GM12873 (cell line): ENCODE results near the gene LAMA4.

Source experiments
- TF ChIP-seq, protein P1 (sequence below): IDR thresholded peaks from 2 replicates; pipeline ENCODE4 v1.5.1; 2012; ENCODE audit warnings: low read depth, mild to moderate bottlenecking, moderate library complexity, low read length, control low read depth; ENCODE audit not compliant: insufficient read depth; ENCODE audit errors: missing control alignments

Gene LAMA4

DNA sequence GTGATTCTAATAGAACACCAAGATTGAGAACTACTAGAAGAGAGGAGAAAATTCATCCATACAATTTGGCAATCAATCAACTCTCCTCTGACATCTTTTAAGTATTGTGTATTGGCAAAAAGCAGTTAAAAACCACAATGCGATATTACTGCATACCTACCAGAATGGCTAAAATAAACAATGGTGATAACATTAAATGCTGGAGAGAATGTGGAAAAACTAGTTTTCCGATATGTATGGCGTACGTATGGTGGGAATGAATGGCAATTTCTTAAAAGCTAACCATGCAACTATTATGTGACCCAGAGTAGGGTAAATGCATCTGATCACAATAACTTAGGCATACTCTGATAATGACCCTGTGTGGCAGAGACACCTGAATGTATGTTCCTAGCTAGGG lies 29.3 kb upstream of the LAMA4 start:
- TF ChIP-seq, protein P1, sequence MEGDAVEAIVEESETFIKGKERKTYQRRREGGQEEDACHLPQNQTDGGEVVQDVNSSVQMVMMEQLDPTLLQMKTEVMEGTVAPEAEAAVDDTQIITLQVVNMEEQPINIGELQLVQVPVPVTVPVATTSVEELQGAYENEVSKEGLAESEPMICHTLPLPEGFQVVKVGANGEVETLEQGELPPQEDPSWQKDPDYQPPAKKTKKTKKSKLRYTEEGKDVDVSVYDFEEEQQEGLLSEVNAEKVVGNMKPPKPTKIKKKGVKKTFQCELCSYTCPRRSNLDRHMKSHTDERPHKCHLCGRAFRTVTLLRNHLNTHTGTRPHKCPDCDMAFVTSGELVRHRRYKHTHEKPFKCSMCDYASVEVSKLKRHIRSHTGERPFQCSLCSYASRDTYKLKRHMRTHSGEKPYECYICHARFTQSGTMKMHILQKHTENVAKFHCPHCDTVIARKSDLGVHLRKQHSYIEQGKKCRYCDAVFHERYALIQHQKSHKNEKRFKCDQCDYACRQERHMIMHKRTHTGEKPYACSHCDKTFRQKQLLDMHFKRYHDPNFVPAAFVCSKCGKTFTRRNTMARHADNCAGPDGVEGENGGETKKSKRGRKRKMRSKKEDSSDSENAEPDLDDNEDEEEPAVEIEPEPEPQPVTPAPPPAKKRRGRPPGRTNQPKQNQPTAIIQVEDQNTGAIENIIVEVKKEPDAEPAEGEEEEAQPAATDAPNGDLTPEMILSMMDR: no peak

- TF ChIP-seq, protein P1: no peak
Measured at GRCh38 chr6:112281821-112282615, 27.7 kb upstream of the LAMA4 start.

- TF ChIP-seq, protein P1: no peak
Measured at GRCh38 chr6:112279031-112279935, 24.9 kb upstream of the LAMA4 start.

- TF ChIP-seq, protein P1: no peak
Measured at GRCh38 chr6:112275365-112275764, 21.0 kb upstream of the LAMA4 start.

DNA sequence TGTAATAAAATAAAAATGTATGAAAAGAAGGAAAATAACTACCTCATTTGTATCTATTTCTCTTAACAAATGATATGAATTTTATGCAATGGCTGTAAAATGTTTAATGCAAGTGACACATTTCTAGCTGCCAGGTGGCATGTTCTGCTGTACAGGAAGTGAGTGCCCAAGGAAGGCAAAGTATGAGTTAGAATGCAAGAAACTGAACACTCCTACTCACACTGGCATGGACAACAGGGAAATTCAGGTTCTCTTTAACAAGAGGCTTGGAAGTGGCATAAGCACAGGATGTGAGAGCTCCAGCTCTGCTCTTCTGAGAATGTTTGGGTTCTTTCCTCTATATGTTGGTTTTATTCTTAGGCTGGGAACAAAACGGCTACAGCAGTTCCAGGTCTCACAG lies 20.4 kb upstream of the LAMA4 start:
- TF ChIP-seq, protein P1: no peak

DNA sequence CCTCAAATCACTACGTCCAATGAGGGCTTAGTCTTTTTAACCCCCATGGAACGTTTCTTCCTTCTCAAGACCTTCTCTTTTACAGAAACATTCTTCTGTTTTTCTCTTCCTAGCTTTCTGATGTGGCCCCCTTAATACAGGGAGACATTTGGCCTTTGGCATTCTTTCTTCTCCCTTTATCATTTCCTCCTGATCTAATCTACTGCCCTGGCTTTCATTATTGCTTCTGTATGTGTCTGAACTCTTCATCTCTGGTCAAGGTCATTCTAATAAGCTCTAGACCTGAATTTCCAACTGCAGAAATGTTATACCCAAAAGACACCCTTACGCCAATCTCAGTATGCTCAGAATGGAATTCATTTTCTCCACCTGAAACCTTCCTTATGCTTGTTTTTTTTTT lies 18.4 kb upstream of the LAMA4 start:
- TF ChIP-seq, protein P1: no peak

DNA sequence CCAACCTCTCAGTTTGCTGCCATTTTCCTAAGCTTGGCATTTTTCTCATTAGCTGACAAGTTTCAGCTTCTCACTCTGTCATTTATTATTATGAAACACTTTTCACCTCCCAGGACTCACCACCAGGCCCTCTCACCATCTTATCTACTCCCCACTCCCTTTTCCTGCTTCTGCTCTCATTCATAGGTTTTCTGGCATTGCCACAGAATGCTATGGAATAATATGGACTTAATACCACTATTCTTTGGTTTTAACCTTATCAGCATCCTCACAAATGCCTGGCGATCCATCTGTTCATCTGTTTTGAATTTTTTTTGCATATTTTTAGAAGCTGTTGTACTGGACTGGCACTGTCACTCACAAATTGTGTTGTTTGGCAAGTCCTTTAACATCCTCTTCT lies 16.4 kb upstream of the LAMA4 start:
- TF ChIP-seq, protein P1: no peak
